OCI-LY3 (cell line): ENCODE measurements around the gene PLAA.
A peak's percentile ranks its signal among the peaks of the same experiment; 100 is the strongest.

Source experiments
- H2AFZ ChIP-seq: fragments of 200-600, 300-600 bp; shearing (Covaris generic); 2 replicates; pipeline ENCODE4 v1.6.0; 2014; ENCODE audit warnings: antibody characterized with exemption, low read depth, low read length
- H3K27ac ChIP-seq: fragments of 200-600, 300-600 bp; sonication (generic); 2 replicates; pipeline ENCODE4 v1.5.1; 2014; ENCODE audit warnings: mild to moderate bottlenecking, low read length, moderate library complexity, mixed read lengths
- H3K27me3 ChIP-seq: fragments of 200-600, 300-600 bp; sonication (generic); 2 replicates; pipeline ENCODE4 v1.6.1; 2014; ENCODE audit warnings: low read depth, low read length, mixed read lengths
- H3K36me3 ChIP-seq: fragments of 200-600, 300-600 bp; sonication (generic); replicated peaks from 2 replicates; pipeline ENCODE3; 2014; ENCODE audit warnings: low read depth, low read length, mixed read lengths
- H3K4me1 ChIP-seq: fragments of 300-600, 200-600 bp; sonication (generic); 2 replicates; pipeline ENCODE4 v1.6.1; 2014; ENCODE audit warnings: low read length, mixed read lengths
- H3K4me2 ChIP-seq: fragments of 200-600, 300-600 bp; sonication (generic); 2 replicates; pipeline ENCODE4 v1.6.1; 2014; ENCODE audit warnings: low read length, mixed read lengths
- H3K4me3 ChIP-seq: fragments of 300-600, 200-600 bp; sonication (generic); 2 replicates; pipeline ENCODE4 v1.5.1; 2014; ENCODE audit warnings: antibody characterized with exemption, mild to moderate bottlenecking, low read length, moderate library complexity
- H3K79me2 ChIP-seq: fragments of 300-600, 200-600 bp; shearing (Covaris generic); 2 replicates; pipeline ENCODE4 v1.6.1; 2014; ENCODE audit warnings: mild to moderate bottlenecking, low read length, mixed read lengths
- H3K9ac ChIP-seq: fragments of 300-600, 200-600 bp; shearing (Covaris generic); 2 replicates; pipeline ENCODE4 v1.6.0; 2014; ENCODE audit warnings: mild to moderate bottlenecking, low read length, moderate library complexity
- H3K9me3 ChIP-seq: fragments of 200-600, 300-600 bp; shearing (Covaris generic); 2 replicates; pipeline ENCODE4 v1.6.1; 2014; ENCODE audit warnings: low read length, mixed read lengths; ENCODE audit not compliant: insufficient read depth
- H4K20me1 ChIP-seq: fragments of 200-600, 300-600 bp; sonication (generic); 2 replicates; pipeline ENCODE4 v1.6.1; 2016; ENCODE audit warnings: low read length, mixed read lengths; ENCODE audit not compliant: insufficient read depth
- CTCF ChIP-seq: fragments of 200-600, 300-600 bp; sonication (generic); IDR thresholded peaks from 2 replicates; pipeline ENCODE4 v1.5.1; 2014; ENCODE audit warnings: antibody characterized with exemption, low read length, low read depth
- EZH2phosphoT487 ChIP-seq: fragments of 200-600 bp; shearing (Covaris generic); IDR thresholded peaks from 2 replicates; pipeline ENCODE4 v1.6.1; 2018; ENCODE audit warnings: antibody characterized with exemption, mixed run types, low read depth

Gene PLAA

GRCh38 chr9:26975728-26976707, 29.0 kb upstream of the PLAA start:
- H4K20me1 ChIP-seq: no peaks in the 10 kb centered on the region
- no peak overlapping the region for H3K4me2 ChIP-seq
- H3K9ac ChIP-seq: no peak overlapping the region
- H3K9me3 ChIP-seq: no peaks in the 10 kb centered on the region
- H3K36me3 ChIP-seq: no peaks in the 10 kb centered on the region
- no peak overlapping the region for H3K4me3 ChIP-seq
- TF ChIP-seq CTCF: peak; percentile 15; the same call in 1 of the 2 replicates
- no peak for TF ChIP-seq EZH2phosphoT487
- H2AFZ ChIP-seq: no peak overlapping the region
- H3K79me2 ChIP-seq: no peaks in the 10 kb centered on the region
- no peaks in the 10 kb centered on the region for H3K27me3 ChIP-seq
- H3K27ac ChIP-seq: no peak overlapping the region
- peaks cover 8% of the 10 kb centered on the region for H3K4me1 ChIP-seq

- Histone ChIP-seq H3K4me2 (no peak overlapping the region), H3K36me3 (peaks cover 4% of the 10 kb centered on the region), H2AFZ (no peak overlapping the region), H3K4me1 (peaks cover 2% of the 10 kb centered on the region), H3K9ac (no peak overlapping the region), H3K27ac (no peak overlapping the region), H4K20me1 (no peaks in the 10 kb centered on the region), H3K27me3 (no peaks in the 10 kb centered on the region), H3K79me2 (no peaks in the 10 kb centered on the region), H3K9me3 (no peaks in the 10 kb centered on the region), H3K4me3 (no peak overlapping the region)
- TF ChIP-seq EZH2phosphoT487 (no peak), CTCF (no peak)
These were observed 27.9 kb upstream of the PLAA start for GRCh38 chr9:26974927-26975326.

GRCh38 chr9:26973989-26974388, 26.9 kb upstream of the PLAA start:
- Histone ChIP-seq H3K27ac (no peak overlapping the region), H3K4me3 (no peak overlapping the region), H2AFZ (no peak overlapping the region), H4K20me1 (no peaks in the 10 kb centered on the region), H3K4me2 (no peak overlapping the region), H3K27me3 (no peaks in the 10 kb centered on the region), H3K4me1 (no peaks in the 10 kb centered on the region), H3K36me3 (peaks cover 6% of the 10 kb centered on the region), H3K79me2 (no peaks in the 10 kb centered on the region), H3K9ac (no peak overlapping the region), H3K9me3 (no peaks in the 10 kb centered on the region)
- TF ChIP-seq CTCF (no peak), EZH2phosphoT487 (no peak)

- Histone ChIP-seq H3K4me3 (no peak overlapping the region), H4K20me1 (no peaks in the 10 kb centered on the region), H3K79me2 (no peaks in the 10 kb centered on the region), H2AFZ (no peak overlapping the region), H3K27me3 (no peaks in the 10 kb centered on the region), H3K36me3 (peaks cover 6% of the 10 kb centered on the region), H3K9me3 (no peaks in the 10 kb centered on the region), H3K27ac (no peak overlapping the region), H3K4me1 (no peaks in the 10 kb centered on the region), H3K4me2 (no peak overlapping the region), H3K9ac (no peak overlapping the region)
- TF ChIP-seq CTCF: no peak
- TF ChIP-seq EZH2phosphoT487: no peak
These were observed 24.7 kb upstream of the PLAA start for GRCh38 chr9:26971721-26972120.
